Measurements from ENCODE around the gene DCUN1D2.

DCUN1D2 gene

GRCh38 chr13:113456116-113456702 is 34.3 kb downstream of the DCUN1D2 start:
- Histone ChIP-seq H3K79me2 (ENCODE audit: insufficient read depth, low read depth) (no peaks in the 10 kb centered on the region), H3K9ac (no peak overlapping the region), H4K20me1 (ENCODE audit: insufficient read depth) (no peaks in the 10 kb centered on the region), H3K4me2 (no peak overlapping the region), H3K27me3 (ENCODE audit: insufficient read depth, low read depth) (no peaks in the 10 kb centered on the region), H2AFZ (ENCODE audit: low read depth) (no peak overlapping the region), H3K27ac (no peak overlapping the region), H3K4me3 (IDR thresholded peaks at IDR 0.05; ENCODE audit: insufficient read depth, low read depth, low read length) (no peak overlapping the region), H3K4me1 (ENCODE audit: low read depth, poor library complexity, severe bottlenecking) (no peaks in the 10 kb centered on the region), H3K36me3 (ENCODE audit: insufficient read depth) (no peaks in the 10 kb centered on the region)
- no peak for TF ChIP-seq CTCF (conservative IDR thresholded peaks at IDR 0.05; ENCODE audit: low read depth, low read length)

DNA sequence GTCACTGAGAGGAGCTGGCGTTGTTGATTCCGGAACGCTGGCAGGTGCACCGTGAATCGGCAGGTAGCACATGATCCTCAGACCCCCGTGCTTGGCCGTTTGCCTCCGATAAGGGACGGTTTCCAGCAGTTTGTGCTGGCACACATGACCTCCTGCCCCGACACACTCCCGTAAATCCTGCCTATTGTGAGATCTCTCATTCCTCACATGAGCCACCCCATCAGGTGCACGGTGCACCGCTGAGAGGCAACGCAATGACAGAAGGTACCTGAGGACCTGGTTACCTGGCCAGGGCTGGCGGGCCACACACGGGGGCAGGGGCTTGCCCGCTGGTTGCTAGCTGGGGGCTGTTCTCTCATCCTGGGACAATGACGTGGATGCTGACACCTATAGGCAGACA is 35.1 kb downstream of the DCUN1D2 start:
- no peaks in the 10 kb centered on the region for H3K36me3 ChIP-seq (ENCODE audit: insufficient read depth)
- no peak overlapping the region for H3K27ac ChIP-seq
- no peaks in the 10 kb centered on the region for H4K20me1 ChIP-seq (ENCODE audit: insufficient read depth)
- no peak overlapping the region for H3K4me2 ChIP-seq
- no peak overlapping the region for H3K9ac ChIP-seq
- no peaks in the 10 kb centered on the region for H3K27me3 ChIP-seq (ENCODE audit: insufficient read depth, low read depth)
- no peak overlapping the region for H2AFZ ChIP-seq (ENCODE audit: low read depth)
- no peaks in the 10 kb centered on the region for H3K79me2 ChIP-seq (ENCODE audit: insufficient read depth, low read depth)
- H3K4me1 ChIP-seq (ENCODE audit: low read depth, poor library complexity, severe bottlenecking) = peaks cover under 1% of the 10 kb centered on the region
- no peak overlapping the region for H3K4me3 ChIP-seq (IDR thresholded peaks at IDR 0.05; ENCODE audit: insufficient read depth, low read depth, low read length)
- no peak for TF ChIP-seq CTCF (conservative IDR thresholded peaks at IDR 0.05; ENCODE audit: low read depth, low read length)

DNA sequence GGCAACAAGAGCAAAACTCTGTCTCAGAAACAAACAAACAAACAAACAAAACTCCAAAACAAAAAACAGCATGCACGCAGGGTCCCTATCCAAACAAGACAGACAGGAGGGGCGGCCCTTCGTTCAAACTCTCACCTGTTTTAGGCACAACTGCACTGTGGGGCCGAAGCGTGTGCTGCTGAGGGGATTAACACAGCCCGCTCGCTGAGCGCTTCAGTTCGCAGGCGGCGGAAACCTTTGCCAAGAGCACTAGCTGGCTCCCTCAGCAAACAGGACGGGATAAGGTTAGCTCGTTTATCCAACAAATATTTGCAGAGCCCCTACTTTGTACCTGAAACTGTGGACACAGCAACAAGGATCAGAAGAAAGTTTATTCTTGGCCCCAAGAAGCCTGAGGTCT is 35.6 kb downstream of the DCUN1D2 start:
- H3K27me3 ChIP-seq (ENCODE audit: insufficient read depth, low read depth) = no peaks in the 10 kb centered on the region
- H2AFZ ChIP-seq (ENCODE audit: low read depth) = no peak overlapping the region
- no peak for TF ChIP-seq CTCF (conservative IDR thresholded peaks at IDR 0.05; ENCODE audit: low read depth, low read length)
- H3K4me3 ChIP-seq (IDR thresholded peaks at IDR 0.05; ENCODE audit: insufficient read depth, low read depth, low read length) = no peak overlapping the region
- H3K79me2 ChIP-seq (ENCODE audit: insufficient read depth, low read depth) = no peaks in the 10 kb centered on the region
- H3K9ac ChIP-seq = no peak overlapping the region
- no peak overlapping the region for H3K27ac ChIP-seq
- no peaks in the 10 kb centered on the region for H4K20me1 ChIP-seq (ENCODE audit: insufficient read depth)
- H3K4me2 ChIP-seq = no peak overlapping the region
- H3K4me1 ChIP-seq (ENCODE audit: low read depth, poor library complexity, severe bottlenecking) = peaks cover 5% of the 10 kb centered on the region
- H3K36me3 ChIP-seq (ENCODE audit: insufficient read depth) = no peaks in the 10 kb centered on the region

DNA sequence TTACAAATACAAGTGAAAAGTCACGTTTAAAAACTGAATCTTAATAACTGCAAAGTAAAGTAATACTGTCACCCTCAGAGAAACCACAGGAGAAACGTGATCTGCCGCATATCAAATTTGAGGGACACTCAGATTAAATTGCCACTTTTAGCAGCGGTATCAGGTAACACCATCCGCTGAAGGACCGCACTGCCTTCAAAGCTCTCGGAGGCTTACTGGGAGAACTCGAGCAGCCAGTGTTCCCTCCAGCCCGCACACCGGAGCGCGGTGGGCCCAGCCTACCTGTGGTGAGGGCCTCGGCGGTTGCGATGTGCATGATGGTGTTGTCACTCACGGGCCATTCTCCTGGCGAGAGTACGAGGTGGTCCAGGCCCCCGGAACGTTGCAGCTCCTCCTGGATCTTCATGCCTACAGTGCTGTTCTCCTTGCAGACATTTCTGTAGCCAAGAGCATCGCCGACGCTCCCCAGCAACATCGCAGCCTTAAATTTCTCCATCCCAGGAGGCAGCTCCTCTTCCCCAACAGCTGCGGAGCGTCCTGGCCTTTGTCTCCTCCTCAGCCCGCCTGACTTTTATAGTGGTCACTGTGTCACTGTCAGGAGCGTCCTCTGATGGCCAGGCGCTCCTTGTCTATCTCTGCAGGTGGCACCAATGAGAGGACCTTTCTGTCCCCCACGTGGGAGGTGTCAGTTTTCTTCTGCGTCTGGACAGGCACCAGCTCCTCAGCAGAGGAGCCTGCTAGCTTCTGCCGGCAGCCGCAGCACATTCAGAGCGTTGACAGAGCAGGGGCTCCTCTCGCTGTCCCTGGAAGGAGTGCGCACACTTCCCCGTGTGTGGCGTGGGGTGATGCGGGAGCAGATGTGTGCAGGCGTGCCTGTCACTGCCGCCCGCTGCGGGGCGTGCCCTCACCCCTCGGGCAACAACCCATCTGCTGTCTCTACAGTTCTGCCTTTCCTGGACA is 37.3 kb downstream of the DCUN1D2 start, which contains the start of gene ADPRHL1:
TSS of gene ADPRHL1 (minus strand) at position 547 of the 960 bp plus-strand sequence. CDS start at position 496, 51 bp downstream.
- H3K4me3 ChIP-seq (IDR thresholded peaks at IDR 0.05; ENCODE audit: insufficient read depth, low read depth, low read length) = no peak within 1 kb of the TSS
- no peak within 1 kb of the TSS for H3K9ac ChIP-seq
- no peaks in the 10 kb centered on the region for H3K79me2 ChIP-seq (ENCODE audit: insufficient read depth, low read depth)
- no peaks in the 10 kb centered on the region for H3K27me3 ChIP-seq (ENCODE audit: insufficient read depth, low read depth)
- H3K27ac ChIP-seq = no peak within 1 kb of the TSS
- H4K20me1 ChIP-seq (ENCODE audit: insufficient read depth) = no peaks in the 10 kb centered on the region
- TF ChIP-seq CTCF (conservative IDR thresholded peaks at IDR 0.05; ENCODE audit: low read depth, low read length) = no peak
- peaks cover 8% of the 10 kb centered on the region for H3K4me1 ChIP-seq (ENCODE audit: low read depth, poor library complexity, severe bottlenecking)
- H3K4me2 ChIP-seq = no peak within 1 kb of the TSS
- no peak within 1 kb of the TSS for H2AFZ ChIP-seq (ENCODE audit: low read depth)
- no peaks in the 10 kb centered on the region for H3K36me3 ChIP-seq (ENCODE audit: insufficient read depth)
